B cell (primary cell): Measurements from ENCODE around the gene CTDSPL.

Experiments
- EZH2 ChIP-seq: IDR thresholded peaks from 2 replicates; pipeline ENCODE4 v1.6.1; 2012; ENCODE audit warnings: borderline replicate concordance, low read depth, mild to moderate bottlenecking, moderate library complexity, low read length; ENCODE audit not compliant: insufficient read depth, poor library complexity, severe bottlenecking
- TF ChIP-seq, protein P1 (sequence below): fragments of 200-600 bp; IDR thresholded peaks from one replicate; pipeline ENCODE4 v1.8.0; 2022; ENCODE audit warnings: antibody characterized with exemption, mild to moderate bottlenecking

DNA sequence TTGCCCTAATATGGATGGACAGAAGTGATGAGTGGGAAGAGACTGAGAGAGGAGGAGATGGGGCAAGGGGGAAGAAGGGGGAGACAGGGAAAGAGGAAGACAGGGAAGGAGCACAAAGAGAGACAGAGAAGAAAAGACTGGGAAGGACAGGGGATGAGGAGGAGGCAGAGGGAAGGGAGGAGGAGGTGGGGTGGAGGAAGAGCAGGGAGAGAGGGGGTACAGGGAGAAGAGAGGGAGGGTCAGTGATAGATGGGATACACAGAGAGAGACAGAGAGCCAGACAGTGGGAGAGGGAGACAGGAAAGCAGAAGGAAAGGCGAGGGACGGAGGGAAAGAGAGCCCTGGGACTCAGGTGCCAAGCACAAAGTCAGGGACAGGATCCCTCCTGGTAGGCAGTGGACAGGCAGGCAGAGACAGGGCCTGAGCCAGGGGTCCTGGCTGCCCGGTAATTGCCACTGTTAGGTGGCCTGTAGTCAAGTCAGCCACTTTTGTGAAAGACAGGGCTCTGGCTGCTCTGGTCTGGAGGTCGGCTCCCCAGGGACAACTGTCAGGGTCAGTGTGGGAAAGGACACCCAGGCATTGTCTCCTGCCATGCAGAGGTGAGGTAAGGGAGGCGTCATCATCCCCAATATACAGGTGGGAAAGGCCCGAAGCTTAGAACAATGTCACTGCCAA lies 138.7 kb downstream of the CTDSPL start:
- TF ChIP-seq, protein P1, sequence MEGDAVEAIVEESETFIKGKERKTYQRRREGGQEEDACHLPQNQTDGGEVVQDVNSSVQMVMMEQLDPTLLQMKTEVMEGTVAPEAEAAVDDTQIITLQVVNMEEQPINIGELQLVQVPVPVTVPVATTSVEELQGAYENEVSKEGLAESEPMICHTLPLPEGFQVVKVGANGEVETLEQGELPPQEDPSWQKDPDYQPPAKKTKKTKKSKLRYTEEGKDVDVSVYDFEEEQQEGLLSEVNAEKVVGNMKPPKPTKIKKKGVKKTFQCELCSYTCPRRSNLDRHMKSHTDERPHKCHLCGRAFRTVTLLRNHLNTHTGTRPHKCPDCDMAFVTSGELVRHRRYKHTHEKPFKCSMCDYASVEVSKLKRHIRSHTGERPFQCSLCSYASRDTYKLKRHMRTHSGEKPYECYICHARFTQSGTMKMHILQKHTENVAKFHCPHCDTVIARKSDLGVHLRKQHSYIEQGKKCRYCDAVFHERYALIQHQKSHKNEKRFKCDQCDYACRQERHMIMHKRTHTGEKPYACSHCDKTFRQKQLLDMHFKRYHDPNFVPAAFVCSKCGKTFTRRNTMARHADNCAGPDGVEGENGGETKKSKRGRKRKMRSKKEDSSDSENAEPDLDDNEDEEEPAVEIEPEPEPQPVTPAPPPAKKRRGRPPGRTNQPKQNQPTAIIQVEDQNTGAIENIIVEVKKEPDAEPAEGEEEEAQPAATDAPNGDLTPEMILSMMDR: no peak
- TF ChIP-seq EZH2: no peak
